ENCODE results near the gene ZNF343. TPM values are rescaled to one million over a fixed set of nuclear protein-coding genes. Genes with fewer than 3 reads are reported as not detected.

Gene ZNF343
- total and polyA plus RNA-seq, 2 of the 8 experiments (the other 6 are each of a cell fraction or from before 2014, with no cell fraction given): 1.8 to 5.0 TPM

DNA sequence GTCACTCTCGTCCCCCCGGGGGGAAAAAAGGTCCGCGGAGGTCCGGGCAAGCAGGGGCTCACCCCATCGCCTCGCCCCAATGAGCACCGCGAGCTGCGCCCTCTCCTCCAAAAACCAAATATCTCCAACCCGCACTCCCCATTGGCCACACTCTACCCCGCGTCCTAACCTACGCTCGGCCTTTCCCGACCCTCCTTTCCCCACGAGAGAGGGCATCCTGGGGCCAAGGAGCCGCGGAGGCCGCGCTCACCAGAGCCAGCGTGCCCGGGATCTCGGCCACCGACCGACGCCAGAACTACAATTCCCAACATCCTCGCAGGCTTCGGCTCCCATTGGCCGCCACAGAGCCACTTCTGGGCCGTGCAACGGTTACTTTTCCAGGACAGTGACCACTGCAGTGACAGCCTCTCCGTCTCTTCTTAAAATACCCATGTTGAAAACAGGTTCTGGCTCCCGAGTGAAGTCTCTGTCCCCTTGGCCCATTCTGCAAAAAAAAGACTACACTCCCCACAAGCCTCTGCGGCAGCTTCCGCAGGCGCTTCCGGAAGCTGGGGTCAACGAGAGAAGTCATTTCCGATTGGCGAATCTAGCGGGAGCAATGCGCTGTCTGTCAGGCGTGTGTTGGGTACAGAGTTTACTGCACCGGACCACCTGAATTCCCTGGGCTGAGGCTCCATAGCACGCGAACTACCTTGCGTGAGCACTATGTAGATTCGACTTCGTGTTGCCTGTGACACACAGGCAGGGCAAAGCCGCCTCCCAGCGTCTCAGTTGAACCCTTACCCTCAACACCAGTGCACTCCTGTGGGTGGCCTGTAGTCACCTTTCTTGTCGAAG, at the start of gene ZNF343 (continued):
- TF ChIP-seq TEAD4 (IDR thresholded peaks at IDR 0.05; ENCODE audit: low read depth, low read length) (no peak), CHD1 (IDR thresholded peaks at IDR 0.05; ENCODE audit: low read depth, low read length) (no peak), PHF8 (conservative IDR thresholded peaks at IDR 0.05; ENCODE audit: low read depth, low read length) (peak; percentile 31; the same call in 1 of the 2 replicates), POU5F1 (IDR thresholded peaks at IDR 0.05; ENCODE audit: low read depth, low read length) (no peak), YY1 (IDR thresholded peaks at IDR 0.05; ENCODE audit: low read depth, low read length) (no peak), GTF2F1 (IDR thresholded peaks at IDR 0.05; ENCODE audit: borderline replicate concordance, low read depth, low read length) (no peak), KDM4A (IDR thresholded peaks at IDR 0.05; ENCODE audit: low read depth, low read length, severe bottlenecking) (peak; percentile 100)

Measured in H1 (cell line).